GM19043 (cell line): Measurements from ENCODE around the gene KRT23.

ENCODE experiments used
- ATAC-seq: cut with Tn5 transposase; IDR thresholded peaks from one replicate; pipeline ENCODE4 v1.9.1; 2021; ENCODE audit warnings: low read depth; ENCODE audit not compliant: unreplicated experiment

KRT23 gene

GRCh38 chr17:40937384-40937819 lies at the start of gene KRT23:
Gene KRT23 (minus strand): TSS chr17:40937646. CDS start chr17:40936603, 1,043 bp downstream.
- no peak for ATAC-seq

- no peak for ATAC-seq
These were observed 49.5 kb upstream of the KRT23 start for GRCh38 chr17:40986920-40987319.

- ATAC-seq, result no peak
These were observed 46.8 kb upstream of the KRT23 start, which contains the start of gene KRT40 for GRCh38 chr17:40984226-40984625. Gene KRT40 (minus strand): TSS chr17:40984326. CDS start chr17:40984273, 53 bp downstream.

- ATAC-seq, result no peak
These were observed 43.7 kb upstream of the KRT23 start for GRCh38 chr17:40981115-40981514.

GRCh38 chr17:40980596-40980995 lies 43.1 kb upstream of the KRT23 start:
- no peak for ATAC-seq

- ATAC-seq, result no peak
These were observed 42.7 kb upstream of the KRT23 start for GRCh38 chr17:40980117-40980516.

GRCh38 chr17:40978575-40979151 lies 41.2 kb upstream of the KRT23 start:
- ATAC-seq, result no peak

- ATAC-seq, result no peak
These were observed 38.1 kb upstream of the KRT23 start for GRCh38 chr17:40975516-40975915.

- ATAC-seq, result no peak
These were observed 36.9 kb upstream of the KRT23 start for GRCh38 chr17:40974366-40974765.

- ATAC-seq, result no peak
These were observed 30.1 kb upstream of the KRT23 start for GRCh38 chr17:40967582-40967981.

GRCh38 chr17:40966848-40967247 lies 29.4 kb upstream of the KRT23 start, which contains the start of gene KRT39:
Gene KRT39 (minus strand): TSS chr17:40966948. CDS start chr17:40966856, 92 bp downstream.
- ATAC-seq, result no peak

GRCh38 chr17:40963838-40964237 lies 26.4 kb upstream of the KRT23 start:
- no peak for ATAC-seq

- ATAC-seq, result no peak
These were observed 24.7 kb upstream of the KRT23 start for GRCh38 chr17:40962059-40962561.

GRCh38 chr17:40961591-40961990 lies 24.1 kb upstream of the KRT23 start:
- ATAC-seq, result no peak

GRCh38 chr17:40960144-40960543 lies 22.7 kb upstream of the KRT23 start:
- ATAC-seq, result no peak

- ATAC-seq, result no peak
These were observed 20.9 kb upstream of the KRT23 start for GRCh38 chr17:40958086-40958953.

- ATAC-seq, result no peak
These were observed 19.2 kb upstream of the KRT23 start for GRCh38 chr17:40956401-40957254.

- ATAC-seq, result no peak
These were observed 16.4 kb upstream of the KRT23 start for GRCh38 chr17:40953881-40954280.

- no peak for ATAC-seq
These were observed 15.2 kb upstream of the KRT23 start for GRCh38 chr17:40952661-40953060.

GRCh38 chr17:40952154-40952553 lies 14.7 kb upstream of the KRT23 start:
- no peak for ATAC-seq
